ENCODE results near the gene MFSD12.

- TF ChIP-seq ZNF274 (IDR thresholded peaks at IDR 0.05; ENCODE audit: low read length) (no peak), ZNF274 (tag by site-specific recombination; IDR thresholded peaks at IDR 0.05; ENCODE audit: borderline replicate concordance) (no peak), ZNF626 (tag by site-specific recombination; IDR thresholded peaks at IDR 0.05) (no peak), HOXC10 (CRISPR knock-in tag; IDR thresholded peaks at IDR 0.05) (no peak), REST (tag by site-specific recombination; IDR thresholded peaks at IDR 0.05) (no peak), CTCF (tag by site-specific recombination; IDR thresholded peaks at IDR 0.05) (no peak), ZNF280D (tag by site-specific recombination; IDR thresholded peaks at IDR 0.05) (peak; percentile 61; the same call in 1 of the 2 replicates), ZFP69B (tag by site-specific recombination; IDR thresholded peaks at IDR 0.05) (no peak)
These were observed 19.7 kb downstream of the MFSD12 start for GRCh38 chr19:3537438-3538240.

All from HEK293 (cell line).